Measurements from ENCODE around the gene SCAP. TPM values are rescaled to one million over a fixed set of nuclear protein-coding genes. Genes with fewer than 3 reads are reported as not detected.

The SCAP gene
- total and polyA plus RNA-seq, 2 donors (not counting 1 experiment from before 2014, with no cell fraction given) = 13.6 to 67.7 TPM

GRCh38 chr3:47399531-47400270, 76.0 kb downstream of the SCAP start:
- H3K4me2 ChIP-seq (ENCODE audit: extremely low read depth, insufficient read depth, low read length) = no peak overlapping the region
- H3K4me1 ChIP-seq (ENCODE audit: control insufficient read depth, extremely low read depth, insufficient read depth, low read length) = peaks cover 10% of the 10 kb centered on the region
- no peak overlapping the region for H3K4me3 ChIP-seq (replicated peaks in 1 of 4; ENCODE audit: control extremely low read depth in 1 of 4, insufficient read depth in 1 of 4, low read depth in 3 of 4, low read length in 4 of 4)
- H3K9ac ChIP-seq (ENCODE audit: insufficient read depth, low read length) = no peak overlapping the region
- peaks cover 24% of the 10 kb centered on the region for H3K79me2 ChIP-seq (ENCODE audit: control insufficient read depth, insufficient read depth, low read length)
- no peaks in the 10 kb centered on the region for H4K20me1 ChIP-seq (ENCODE audit: control insufficient read depth, extremely low read depth, insufficient read depth, low read length)
- H3K27me3 ChIP-seq (ENCODE audit: control insufficient read depth, insufficient read depth, low read length) = no peaks in the 10 kb centered on the region
- H3K36me3 ChIP-seq (ENCODE audit: control insufficient read depth, insufficient read depth, low read length) = peaks cover 8% of the 10 kb centered on the region
- no peak overlapping the region for H3K27ac ChIP-seq (ENCODE audit: insufficient read depth, low read length)
- TF ChIP-seq, protein P1, sequence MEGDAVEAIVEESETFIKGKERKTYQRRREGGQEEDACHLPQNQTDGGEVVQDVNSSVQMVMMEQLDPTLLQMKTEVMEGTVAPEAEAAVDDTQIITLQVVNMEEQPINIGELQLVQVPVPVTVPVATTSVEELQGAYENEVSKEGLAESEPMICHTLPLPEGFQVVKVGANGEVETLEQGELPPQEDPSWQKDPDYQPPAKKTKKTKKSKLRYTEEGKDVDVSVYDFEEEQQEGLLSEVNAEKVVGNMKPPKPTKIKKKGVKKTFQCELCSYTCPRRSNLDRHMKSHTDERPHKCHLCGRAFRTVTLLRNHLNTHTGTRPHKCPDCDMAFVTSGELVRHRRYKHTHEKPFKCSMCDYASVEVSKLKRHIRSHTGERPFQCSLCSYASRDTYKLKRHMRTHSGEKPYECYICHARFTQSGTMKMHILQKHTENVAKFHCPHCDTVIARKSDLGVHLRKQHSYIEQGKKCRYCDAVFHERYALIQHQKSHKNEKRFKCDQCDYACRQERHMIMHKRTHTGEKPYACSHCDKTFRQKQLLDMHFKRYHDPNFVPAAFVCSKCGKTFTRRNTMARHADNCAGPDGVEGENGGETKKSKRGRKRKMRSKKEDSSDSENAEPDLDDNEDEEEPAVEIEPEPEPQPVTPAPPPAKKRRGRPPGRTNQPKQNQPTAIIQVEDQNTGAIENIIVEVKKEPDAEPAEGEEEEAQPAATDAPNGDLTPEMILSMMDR (conservative IDR thresholded peaks at IDR 0.05 in 1 of 2, IDR thresholded peaks at IDR 0.05 in 1 of 2; ENCODE audit: low read depth in 1 of 2, low read length in 2 of 2) = no peak
- TF ChIP-seq EZH2 (IDR thresholded peaks at IDR 0.05; ENCODE audit: low read length, missing control alignments) = no peak
- H3K9me3 ChIP-seq (ENCODE audit: control insufficient read depth, insufficient read depth, low read depth, low read length) = no peaks in the 10 kb centered on the region
- no peak overlapping the region for H2AFZ ChIP-seq (ENCODE audit: low read length)
- DNase-seq (ENCODE audit: low read depth in 2 of 2) = no peak

DNA sequence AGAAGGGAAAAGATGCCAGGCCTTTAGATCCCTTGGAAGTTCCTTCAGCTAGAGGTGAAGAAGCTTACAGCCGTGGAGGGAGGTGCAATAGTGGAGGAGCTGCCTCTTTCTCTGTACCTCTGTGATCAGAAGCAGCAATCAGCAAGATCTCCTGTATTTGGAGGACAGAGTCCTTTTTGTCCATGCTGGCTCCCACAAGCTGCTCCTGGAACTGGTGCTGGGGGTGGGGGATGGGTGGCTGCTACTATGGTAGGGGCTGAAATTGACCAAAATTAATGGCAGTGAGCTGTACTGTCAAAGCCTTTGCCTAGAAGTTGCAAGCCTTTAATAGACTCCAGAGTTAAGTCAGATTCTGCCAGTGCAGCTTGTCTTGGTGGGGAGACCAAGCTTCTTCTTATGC, 76.7 kb downstream of the SCAP start:
- Histone ChIP-seq H3K27ac (ENCODE audit: insufficient read depth, low read length) (no peak overlapping the region), H3K4me3 (replicated peaks in 1 of 4; ENCODE audit: control extremely low read depth in 1 of 4, insufficient read depth in 1 of 4, low read depth in 3 of 4, low read length in 4 of 4) (no peak overlapping the region), H4K20me1 (ENCODE audit: control insufficient read depth, extremely low read depth, insufficient read depth, low read length) (no peaks in the 10 kb centered on the region), H3K9ac (ENCODE audit: insufficient read depth, low read length) (no peak overlapping the region), H2AFZ (ENCODE audit: low read length) (no peak overlapping the region), H3K79me2 (ENCODE audit: control insufficient read depth, insufficient read depth, low read length) (peaks cover 28% of the 10 kb centered on the region), H3K27me3 (ENCODE audit: control insufficient read depth, insufficient read depth, low read length) (no peaks in the 10 kb centered on the region), H3K9me3 (ENCODE audit: control insufficient read depth, insufficient read depth, low read depth, low read length) (no peaks in the 10 kb centered on the region), H3K4me2 (ENCODE audit: extremely low read depth, insufficient read depth, low read length) (no peak overlapping the region), H3K4me1 (ENCODE audit: control insufficient read depth, extremely low read depth, insufficient read depth, low read length) (peaks cover 17% of the 10 kb centered on the region), H3K36me3 (ENCODE audit: control insufficient read depth, insufficient read depth, low read length) (peaks cover 8% of the 10 kb centered on the region)
- no peak for TF ChIP-seq EZH2 (IDR thresholded peaks at IDR 0.05; ENCODE audit: low read length, missing control alignments)
- TF ChIP-seq, protein P1 (conservative IDR thresholded peaks at IDR 0.05 in 1 of 2, IDR thresholded peaks at IDR 0.05 in 1 of 2; ENCODE audit: low read depth in 1 of 2, low read length in 2 of 2) = no peak
- no peak for DNase-seq (ENCODE audit: low read depth in 2 of 2)

GRCh38 chr3:47398228-47398627, 77.5 kb downstream of the SCAP start:
- H3K4me2 ChIP-seq (ENCODE audit: extremely low read depth, insufficient read depth, low read length) = no peak overlapping the region
- H3K79me2 ChIP-seq (ENCODE audit: control insufficient read depth, insufficient read depth, low read length) = peaks cover 32% of the 10 kb centered on the region
- no peak overlapping the region for H3K4me3 ChIP-seq (replicated peaks in 1 of 4; ENCODE audit: control extremely low read depth in 1 of 4, insufficient read depth in 1 of 4, low read depth in 3 of 4, low read length in 4 of 4)
- no peaks in the 10 kb centered on the region for H3K9me3 ChIP-seq (ENCODE audit: control insufficient read depth, insufficient read depth, low read depth, low read length)
- H3K9ac ChIP-seq (ENCODE audit: insufficient read depth, low read length) = no peak overlapping the region
- H3K4me1 ChIP-seq (ENCODE audit: control insufficient read depth, extremely low read depth, insufficient read depth, low read length) = peaks cover 17% of the 10 kb centered on the region
- peak overlapping the region; percentile 9 for H3K27ac ChIP-seq (ENCODE audit: insufficient read depth, low read length)
- no peaks in the 10 kb centered on the region for H3K27me3 ChIP-seq (ENCODE audit: control insufficient read depth, insufficient read depth, low read length)
- H4K20me1 ChIP-seq (ENCODE audit: control insufficient read depth, extremely low read depth, insufficient read depth, low read length) = no peaks in the 10 kb centered on the region
- no peak overlapping the region for H2AFZ ChIP-seq (ENCODE audit: low read length)
- DNase-seq (ENCODE audit: low read depth in 2 of 2) = peak in 1 of 2 donors; percentile 67
- TF ChIP-seq, protein P1 (conservative IDR thresholded peaks at IDR 0.05 in 1 of 2, IDR thresholded peaks at IDR 0.05 in 1 of 2; ENCODE audit: low read depth in 1 of 2, low read length in 2 of 2) = no peak
- no peak for TF ChIP-seq EZH2 (IDR thresholded peaks at IDR 0.05; ENCODE audit: low read length, missing control alignments)
- peaks cover 8% of the 10 kb centered on the region for H3K36me3 ChIP-seq (ENCODE audit: control insufficient read depth, insufficient read depth, low read length)
